Measurements from ENCODE around the gene TBCC.

Gene TBCC

GRCh38 chr6:42779521-42779920 lies 33.6 kb upstream of the TBCC start:
- TF ChIP-seq REST (IDR thresholded peaks at IDR 0.05; ENCODE audit: insufficient read depth in 1 of 2, low read depth in 2 of 2, low read length in 2 of 2), result no peak
- no peak for TF ChIP-seq POLR2AphosphoS5 (IDR thresholded peaks at IDR 0.05; ENCODE audit: low read depth, low read length)
- no peak for TF ChIP-seq SIN3A (IDR thresholded peaks at IDR 0.05; ENCODE audit: borderline replicate concordance, insufficient read depth, low read length)
- no peak for TF ChIP-seq TAF1 (IDR thresholded peaks at IDR 0.05; ENCODE audit: borderline replicate concordance, insufficient read depth, low read length)
- no peak for TF ChIP-seq FOXP2 (optimal IDR thresholded peaks at IDR 0.05; ENCODE audit: borderline replicate concordance, extremely low read depth, extremely low read length, insufficient read depth)

- TF ChIP-seq SIN3A (IDR thresholded peaks at IDR 0.05; ENCODE audit: borderline replicate concordance, insufficient read depth, low read length) (no peak), FOXP2 (optimal IDR thresholded peaks at IDR 0.05; ENCODE audit: borderline replicate concordance, extremely low read depth, extremely low read length, insufficient read depth) (no peak), REST (IDR thresholded peaks at IDR 0.05; ENCODE audit: insufficient read depth in 1 of 2, low read depth in 2 of 2, low read length in 2 of 2) (no peak), TAF1 (IDR thresholded peaks at IDR 0.05; ENCODE audit: borderline replicate concordance, insufficient read depth, low read length) (no peak), POLR2AphosphoS5 (IDR thresholded peaks at IDR 0.05; ENCODE audit: low read depth, low read length) (no peak)
Measured at GRCh38 chr6:42778122-42778521, 32.2 kb upstream of the TBCC start.

- TF ChIP-seq SIN3A (IDR thresholded peaks at IDR 0.05; ENCODE audit: borderline replicate concordance, insufficient read depth, low read length) (no peak), FOXP2 (optimal IDR thresholded peaks at IDR 0.05; ENCODE audit: borderline replicate concordance, extremely low read depth, extremely low read length, insufficient read depth) (no peak), TAF1 (IDR thresholded peaks at IDR 0.05; ENCODE audit: borderline replicate concordance, insufficient read depth, low read length) (no peak), POLR2AphosphoS5 (IDR thresholded peaks at IDR 0.05; ENCODE audit: low read depth, low read length) (no peak), REST (IDR thresholded peaks at IDR 0.05; ENCODE audit: insufficient read depth in 1 of 2, low read depth in 2 of 2, low read length in 2 of 2) (no peak)
Measured at GRCh38 chr6:42777126-42777822, 31.4 kb upstream of the TBCC start.

GRCh38 chr6:42774201-42774600 lies 28.3 kb upstream of the TBCC start:
- no peak for TF ChIP-seq POLR2AphosphoS5 (IDR thresholded peaks at IDR 0.05; ENCODE audit: low read depth, low read length)
- no peak for TF ChIP-seq FOXP2 (optimal IDR thresholded peaks at IDR 0.05; ENCODE audit: borderline replicate concordance, extremely low read depth, extremely low read length, insufficient read depth)
- TF ChIP-seq SIN3A (IDR thresholded peaks at IDR 0.05; ENCODE audit: borderline replicate concordance, insufficient read depth, low read length), result no peak
- TF ChIP-seq TAF1 (IDR thresholded peaks at IDR 0.05; ENCODE audit: borderline replicate concordance, insufficient read depth, low read length), result no peak
- no peak for TF ChIP-seq REST (IDR thresholded peaks at IDR 0.05; ENCODE audit: insufficient read depth in 1 of 2, low read depth in 2 of 2, low read length in 2 of 2)

Data from PFSK-1 (cell line).